SK-N-SH treated with all-trans-retinoic acid at 6 μM for 48 hours (cell line): Measurements from ENCODE around the gene INO80B.
A peak's percentile ranks its signal among the peaks of the same experiment; 100 is the strongest.

Experiments used
- ATAC-seq: fragments of 200-7000 bp; cut with Tn5 transposase; 3 replicates; pipeline ENCODE4 v1.9.1; 2020; ENCODE audit warnings: mild to moderate bottlenecking, moderate library complexity
- BACH2 ChIP-seq: fragments of 250-450 bp; sonication (Bioruptor Pico); IDR thresholded peaks from 2 replicates; pipeline ENCODE4 v1.9.0; 2021; ENCODE audit warnings: mild to moderate bottlenecking, borderline replicate concordance
- CREB5 ChIP-seq: fragments of 250-450 bp; sonication (Bioruptor Pico); IDR thresholded peaks from 2 replicates; pipeline ENCODE4 v1.5.1; 2020; ENCODE audit warnings: low read depth, mild to moderate bottlenecking, moderate library complexity
- CSDC2 ChIP-seq: fragments of 250-450 bp; sonication (Bioruptor Pico); IDR thresholded peaks from 2 replicates; pipeline ENCODE4 v1.5.0; 2020; ENCODE audit warnings: mild to moderate bottlenecking, moderate library complexity
- ESRRG ChIP-seq: fragments of 250-450 bp; sonication (Bioruptor Pico); IDR thresholded peaks from 2 replicates; pipeline ENCODE4 v1.6.1; 2021; ENCODE audit warnings: mild to moderate bottlenecking
- GLIS3 ChIP-seq: fragments of 250-450 bp; sonication (Bioruptor Pico); IDR thresholded peaks from 2 replicates; pipeline ENCODE4 v1.5.0; 2020; ENCODE audit warnings: mild to moderate bottlenecking, moderate library complexity
- ISL1 ChIP-seq: fragments of 250-450 bp; sonication (Bioruptor Pico); IDR thresholded peaks from 2 replicates; pipeline ENCODE4 v2.1.2; 2022; ENCODE audit warnings: mild to moderate bottlenecking, moderate library complexity
- PATZ1 ChIP-seq: fragments of 250-450 bp; sonication (Bioruptor Pico); IDR thresholded peaks from 2 replicates; pipeline ENCODE4 v1.8.0; 2020; ENCODE audit warnings: mild to moderate bottlenecking, moderate library complexity, borderline replicate concordance
- PPARA ChIP-seq: fragments of 250-450 bp; sonication (Bioruptor Pico); IDR thresholded peaks from 2 replicates; pipeline ENCODE4 v1.5.0; 2020; ENCODE audit warnings: mild to moderate bottlenecking, borderline replicate concordance
- SNAI2 ChIP-seq: fragments of 250-450 bp; sonication (Bioruptor Pico); IDR thresholded peaks from 2 replicates; pipeline ENCODE4 v1.5.0; 2020; ENCODE audit warnings: mild to moderate bottlenecking, moderate library complexity
- TCF4 ChIP-seq: fragments of 250-450 bp; sonication (Bioruptor Pico); IDR thresholded peaks from 2 replicates; pipeline ENCODE4 v1.8.0; 2021; ENCODE audit warnings: mild to moderate bottlenecking, moderate library complexity, borderline replicate concordance
- TSHZ2 ChIP-seq: fragments of 250-450 bp; sonication (Bioruptor Pico); IDR thresholded peaks from 2 replicates; pipeline ENCODE4 v1.5.0; 2020; ENCODE audit warnings: mild to moderate bottlenecking, moderate library complexity
- ZC3H10 ChIP-seq: fragments of 250-450 bp; sonication (Bioruptor Pico); IDR thresholded peaks from 2 replicates; pipeline ENCODE4 v1.5.1; 2021; ENCODE audit warnings: mild to moderate bottlenecking, moderate library complexity
- ZFP3 ChIP-seq: fragments of 250-450 bp; sonication (Bioruptor Pico); IDR thresholded peaks from 2 replicates; pipeline ENCODE4 v1.5.0; 2020; ENCODE audit warnings: mild to moderate bottlenecking, moderate library complexity
- ZNF565 ChIP-seq: fragments of 450-650 bp; formaldehyde crosslinking; conservative IDR thresholded peaks from 2 replicates; pipeline ENCODE4 v1.5.0; 2020; ENCODE audit warnings: low read depth, mild to moderate bottlenecking, moderate library complexity
- ZNF70 ChIP-seq: fragments of 450-650 bp; formaldehyde crosslinking; IDR thresholded peaks from 2 replicates; pipeline ENCODE4 v1.5.0; 2020; ENCODE audit warnings: mild to moderate bottlenecking, moderate library complexity
- TF ChIP-seq, protein P1 (sequence below): fragments of 250-450 bp; sonication (Bioruptor Pico); IDR thresholded peaks from 2 replicates; pipeline ENCODE4 v1.8.0; 2021; ENCODE audit warnings: low read depth, mild to moderate bottlenecking, moderate library complexity, borderline replicate concordance

The INO80B gene

GRCh38 chr2:74421221-74421870 lies 33.5 kb upstream of the INO80B start, which contains the start of the genes C2orf81 and WDR54:
C2orf81 (minus strand) TSS chr2:74421619; CDS start chr2:74421560, 59 bp downstream.
WDR54 (plus strand) TSS chr2:74421730; CDS start chr2:74422154, 424 bp downstream.
- peak; percentile 92 for ATAC-seq
- no peak for TF ChIP-seq PATZ1 (CRISPR knock-in tag)
- 0 out of 2 replicates have a peak, but pooled peaks have one; percentile 24 for TF ChIP-seq TSHZ2 (CRISPR knock-in tag)
- TF ChIP-seq ZFP3 = peak; percentile 73; the same call in 1 of the 2 replicates

DNA sequence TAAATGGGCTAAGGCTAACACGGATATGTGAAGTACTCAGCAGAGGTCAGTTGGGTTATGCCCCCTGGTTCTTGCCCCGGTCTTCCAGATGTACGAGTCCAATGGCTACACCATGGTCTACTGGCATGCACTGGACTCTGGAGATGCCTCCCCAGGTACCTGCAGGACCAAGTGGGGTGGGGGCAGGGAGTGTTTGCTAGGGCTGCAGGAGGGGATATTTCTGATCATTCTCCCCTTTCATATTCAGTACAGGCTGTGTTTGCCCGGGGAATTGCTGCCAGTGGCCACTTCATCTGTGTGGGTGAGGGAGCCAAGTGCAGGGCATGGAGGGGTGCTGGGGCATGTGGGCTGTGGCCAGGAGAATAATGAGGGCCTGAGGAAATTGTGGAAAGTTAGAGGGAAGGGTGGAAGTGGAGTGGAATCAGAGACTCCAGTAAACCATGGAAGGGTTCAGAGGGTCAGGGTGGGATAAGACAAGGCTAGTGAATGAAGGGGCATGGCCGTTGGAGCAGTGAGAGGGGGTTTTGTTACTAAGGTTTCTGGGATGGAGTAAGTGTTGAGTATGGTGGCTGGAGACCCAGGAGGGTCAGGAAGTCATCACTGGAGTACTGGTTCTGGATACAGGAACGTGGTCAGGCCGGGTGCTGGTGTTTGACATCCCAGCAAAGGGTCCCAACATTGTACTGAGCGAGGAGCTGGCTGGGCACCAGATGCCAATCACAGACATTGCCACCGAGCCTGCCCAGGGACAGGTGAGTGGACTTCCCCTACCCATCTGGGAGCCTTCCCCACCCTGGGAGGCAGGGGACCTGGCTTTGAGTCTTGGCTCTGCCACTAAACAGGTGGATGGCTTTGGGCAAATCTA lies 31.4 kb upstream of the INO80B start:
- no peak for TF ChIP-seq TCF4 (CRISPR knock-in tag)
- TF ChIP-seq ZNF565 (CRISPR knock-in tag) = no peak
- no peak for TF ChIP-seq TSHZ2 (CRISPR knock-in tag)
- TF ChIP-seq ESRRG (CRISPR knock-in tag) = no peak
- no peak for TF ChIP-seq ISL1
- no peak for TF ChIP-seq CSDC2 (CRISPR knock-in tag)
- no peak for TF ChIP-seq CREB5 (CRISPR knock-in tag)
- no peak for TF ChIP-seq ZC3H10
- no peak for TF ChIP-seq BACH2 (CRISPR knock-in tag)
- TF ChIP-seq GLIS3 (CRISPR knock-in tag) = no peak
- TF ChIP-seq ZNF70 = no peak
- TF ChIP-seq PATZ1 (CRISPR knock-in tag) = no peak
- ATAC-seq = no peak

DNA sequence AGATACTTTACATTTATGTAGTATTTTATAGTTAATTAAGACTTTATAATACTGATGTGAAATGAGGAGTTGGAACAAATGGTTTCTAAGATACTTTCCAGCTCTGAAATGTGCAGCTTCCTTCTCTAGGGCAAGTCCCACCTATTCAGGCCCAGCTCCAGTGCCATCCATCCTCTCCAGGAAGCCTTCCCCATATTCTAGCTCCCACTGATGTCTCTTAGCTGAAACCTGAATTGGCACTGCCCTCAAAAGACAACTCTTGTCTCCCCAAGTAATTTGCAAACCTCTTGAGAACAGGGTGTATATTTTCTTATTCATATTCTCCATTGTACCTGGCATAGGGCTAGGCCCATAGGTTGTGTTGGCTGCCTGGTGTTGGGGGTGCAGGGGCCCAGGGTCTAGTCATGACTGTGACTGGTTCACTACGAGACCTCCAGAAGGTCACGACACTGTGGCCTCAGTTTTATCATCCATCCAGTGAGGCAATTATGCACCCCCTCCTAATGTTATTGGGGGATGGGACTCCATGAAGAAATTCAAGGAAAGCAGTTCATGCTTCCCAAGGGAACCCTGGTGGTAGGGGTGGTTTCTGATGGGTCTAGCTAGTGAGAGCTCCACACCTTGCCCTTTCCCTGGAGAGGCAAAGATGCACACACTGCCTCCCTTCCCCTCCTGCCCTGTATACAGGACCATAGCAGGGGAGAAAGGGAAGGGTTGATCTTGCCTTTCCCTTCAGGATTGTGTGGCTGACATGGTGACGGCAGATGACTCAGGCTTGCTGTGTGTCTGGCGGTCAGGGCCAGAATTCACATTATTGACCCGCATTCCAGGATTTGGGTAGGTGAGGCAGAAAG lies 30.5 kb upstream of the INO80B start:
- no peak for ATAC-seq
- TF ChIP-seq SNAI2 (no peak), PPARA (no peak), CSDC2 (CRISPR knock-in tag) (no peak), PATZ1 (CRISPR knock-in tag) (no peak), ESRRG (CRISPR knock-in tag) (no peak), ZNF70 (no peak), ZC3H10 (no peak), ISL1 (no peak), CREB5 (CRISPR knock-in tag) (no peak)
- TF ChIP-seq, protein P1, sequence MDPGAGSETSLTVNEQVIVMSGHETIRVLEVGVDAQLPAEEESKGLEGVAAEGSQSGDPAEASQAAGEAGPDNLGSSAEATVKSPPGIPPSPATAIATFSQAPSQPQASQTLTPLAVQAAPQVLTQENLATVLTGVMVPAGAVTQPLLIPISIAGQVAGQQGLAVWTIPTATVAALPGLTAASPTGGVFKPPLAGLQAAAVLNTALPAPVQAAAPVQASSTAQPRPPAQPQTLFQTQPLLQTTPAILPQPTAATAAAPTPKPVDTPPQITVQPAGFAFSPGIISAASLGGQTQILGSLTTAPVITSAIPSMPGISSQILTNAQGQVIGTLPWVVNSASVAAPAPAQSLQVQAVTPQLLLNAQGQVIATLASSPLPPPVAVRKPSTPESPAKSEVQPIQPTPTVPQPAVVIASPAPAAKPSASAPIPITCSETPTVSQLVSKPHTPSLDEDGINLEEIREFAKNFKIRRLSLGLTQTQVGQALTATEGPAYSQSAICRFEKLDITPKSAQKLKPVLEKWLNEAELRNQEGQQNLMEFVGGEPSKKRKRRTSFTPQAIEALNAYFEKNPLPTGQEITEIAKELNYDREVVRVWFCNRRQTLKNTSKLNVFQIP (CRISPR knock-in tag) = no peak
